ENCODE measurements around the gene TCERG1L.

- TF ChIP-seq CTCF (IDR thresholded peaks at IDR 0.05): no peak
- TF ChIP-seq POLR2A (IDR thresholded peaks at IDR 0.05): no peak
Observed at GRCh38 chr10:131180086-131180485, 131.4 kb downstream of the TCERG1L start.

All from tibial nerve (tissue), 3 donors.